HG03066 (cell line): ENCODE results near the gene SLC38A10.

ENCODE experiments used
- ATAC-seq: cut with Tn5 transposase; IDR thresholded peaks from one replicate; pipeline ENCODE4 v1.9.1; 2021; ENCODE audit warnings: low read depth; ENCODE audit not compliant: unreplicated experiment

Gene SLC38A10

GRCh38 chr17:81332118-81332834 lies 37.2 kb upstream of the SLC38A10 start:
- ATAC-seq: no peak

GRCh38 chr17:81331527-81332043 lies 36.5 kb upstream of the SLC38A10 start:
- no peak for ATAC-seq

- ATAC-seq: no peak
Measured at GRCh38 chr17:81330884-81331245, 35.8 kb upstream of the SLC38A10 start.

- ATAC-seq: no peak
Measured at GRCh38 chr17:81329927-81330883, 35.1 kb upstream of the SLC38A10 start.

GRCh38 chr17:81328978-81329926 lies 34.1 kb upstream of the SLC38A10 start:
- no peak for ATAC-seq

- ATAC-seq: no peak
Measured at GRCh38 chr17:81328489-81328888, 33.4 kb upstream of the SLC38A10 start.

DNA sequence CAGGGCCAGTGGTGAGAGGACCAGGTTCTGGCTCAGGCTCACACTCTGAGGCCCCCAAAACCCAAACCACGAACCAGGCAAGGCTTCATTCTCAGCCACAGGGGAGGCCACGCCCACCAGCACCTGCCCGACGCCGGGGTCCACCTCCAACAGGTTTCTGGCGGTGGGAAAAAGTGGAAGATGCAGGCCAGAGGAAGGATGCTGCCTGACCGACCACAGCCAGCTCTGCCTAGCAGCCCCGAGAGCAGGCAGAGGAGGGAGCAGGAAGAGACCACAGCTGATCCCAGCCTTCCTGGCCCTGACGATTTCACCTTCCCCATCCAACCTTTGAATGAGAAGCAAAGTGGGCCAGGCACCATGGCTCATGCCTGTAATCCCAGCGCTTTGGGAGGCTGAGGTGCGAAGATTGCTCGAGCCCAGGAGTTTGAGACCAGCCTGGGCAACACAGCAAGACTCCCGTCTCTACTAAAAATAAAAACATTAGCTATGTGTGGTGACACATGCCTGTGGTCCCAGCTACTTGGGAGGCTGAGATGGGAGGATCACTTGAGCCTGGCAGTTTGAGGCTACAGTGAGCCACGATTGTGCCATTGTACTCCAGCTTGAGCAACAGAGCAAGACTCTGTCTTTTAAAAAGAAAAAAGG lies 30.7 kb upstream of the SLC38A10 start:
- no peak for ATAC-seq

DNA sequence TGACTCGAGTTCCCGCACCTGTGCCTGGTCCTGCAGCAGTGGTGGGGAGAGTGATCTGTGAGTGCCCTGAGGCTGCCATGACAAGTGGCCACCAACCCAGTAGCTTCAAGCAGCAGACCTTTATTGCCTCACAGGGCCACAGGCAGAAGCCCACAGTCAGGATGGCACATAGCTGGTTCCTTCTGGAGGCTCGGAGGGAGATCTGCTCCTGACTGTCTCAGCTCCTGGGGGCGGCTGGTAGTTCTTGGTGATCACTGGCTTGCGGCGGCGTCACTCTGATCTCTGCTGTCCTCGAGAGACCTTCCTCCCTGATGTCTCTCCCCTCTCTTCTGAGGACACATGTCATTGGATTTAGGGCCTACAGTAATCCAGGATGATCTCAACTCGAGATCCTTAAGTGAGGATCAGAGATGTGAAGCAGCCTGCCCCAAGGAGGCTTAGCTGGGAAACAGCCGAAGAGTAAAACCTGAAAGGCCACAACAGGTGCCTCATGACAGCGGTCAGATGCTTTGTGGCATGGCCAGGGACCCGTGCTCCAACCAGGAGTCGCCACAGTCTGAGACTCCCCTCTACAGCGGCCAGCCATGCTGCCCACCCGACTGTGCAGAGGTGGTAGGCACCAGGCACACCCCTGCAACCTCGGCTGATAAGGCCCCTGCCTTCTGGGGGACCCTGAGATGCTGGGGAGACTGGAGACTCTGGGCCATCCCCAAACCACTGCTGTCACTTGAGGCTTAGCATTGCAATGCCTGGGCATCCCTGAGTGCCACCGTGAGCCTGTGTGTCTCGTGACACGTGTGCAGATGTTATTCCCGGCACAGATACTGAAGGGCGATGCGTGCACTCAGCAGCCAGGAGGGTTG lies 30.0 kb upstream of the SLC38A10 start:
- ATAC-seq: no peak

- ATAC-seq: no peak
Measured at GRCh38 chr17:81324177-81324850, 29.2 kb upstream of the SLC38A10 start.

DNA sequence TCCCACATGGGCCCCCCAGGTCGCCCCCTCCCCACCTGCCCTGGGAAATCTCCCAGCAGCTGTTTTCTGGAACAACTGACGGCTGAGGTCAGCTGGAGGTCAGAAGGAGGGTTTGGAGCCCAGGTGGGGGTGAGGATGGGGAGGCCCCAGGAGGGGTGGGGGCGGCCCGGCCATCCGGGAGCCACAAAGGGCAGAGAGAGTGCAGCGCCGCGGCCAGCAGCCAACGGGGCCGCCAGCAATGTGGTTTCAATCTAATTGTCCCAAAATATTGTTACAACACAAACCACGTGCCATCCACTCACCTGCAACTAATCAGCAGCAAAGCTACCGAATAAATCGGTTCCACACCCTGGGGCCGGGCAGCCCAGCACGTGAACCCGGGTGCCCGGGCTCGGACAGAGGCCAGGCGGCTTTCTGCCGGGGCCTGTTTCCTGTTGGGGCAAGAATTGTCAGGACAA lies 28.3 kb upstream of the SLC38A10 start:
- ATAC-seq: no peak

DNA sequence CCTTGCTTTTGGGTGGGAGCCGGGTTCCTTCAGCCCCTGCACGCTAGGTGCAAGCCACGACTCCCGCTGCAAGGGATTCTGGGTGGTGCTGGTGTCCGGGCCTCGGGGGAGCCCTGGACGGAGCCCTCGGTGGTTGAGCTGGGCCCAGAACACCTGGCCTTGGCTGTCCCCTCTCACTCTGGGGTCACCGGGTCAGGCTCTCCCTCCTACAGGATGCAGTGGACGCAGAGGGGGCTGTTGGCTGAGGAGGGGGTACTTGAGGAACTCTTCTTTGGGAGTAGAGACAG lies 27.9 kb upstream of the SLC38A10 start:
- ATAC-seq: no peak

DNA sequence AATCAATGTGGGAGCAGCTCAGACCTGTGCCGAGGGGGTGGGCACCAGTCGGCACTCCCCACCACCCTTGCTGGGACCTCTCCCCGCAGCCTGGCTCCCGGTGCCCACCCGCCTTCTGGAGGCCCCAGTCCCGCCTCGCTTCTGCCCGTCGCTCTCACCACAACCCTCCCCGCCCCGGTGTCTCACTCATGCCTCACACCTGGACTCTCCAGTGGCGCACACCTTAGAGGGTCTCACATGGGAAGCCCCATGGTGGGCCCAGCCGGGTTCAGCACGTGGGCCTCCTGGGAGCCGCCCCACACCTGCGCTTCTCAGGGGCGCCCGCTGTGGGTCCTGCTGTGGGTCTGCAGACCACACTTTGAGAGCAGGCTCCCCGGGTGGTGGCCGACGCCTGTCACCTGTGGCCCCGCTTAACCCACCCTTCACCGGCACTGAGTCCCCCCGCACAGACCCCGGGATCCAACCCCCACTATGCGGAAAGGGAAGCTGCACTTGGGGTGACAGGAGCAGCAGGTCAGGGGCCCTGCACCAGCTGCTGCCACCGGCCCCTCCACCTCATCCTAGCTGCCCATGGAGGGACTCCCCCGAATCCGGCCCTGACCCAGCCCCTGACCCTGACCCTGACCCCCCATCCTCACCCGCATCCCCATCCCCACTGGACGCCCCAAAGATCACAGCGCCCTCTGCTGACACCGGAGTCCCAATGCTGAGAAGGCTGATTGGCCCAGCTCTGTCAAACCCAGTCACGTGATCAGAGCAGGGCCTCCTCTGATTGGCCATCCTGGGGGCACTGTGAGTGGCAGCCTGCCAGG lies 27.4 kb upstream of the SLC38A10 start:
- ATAC-seq: no peak

DNA sequence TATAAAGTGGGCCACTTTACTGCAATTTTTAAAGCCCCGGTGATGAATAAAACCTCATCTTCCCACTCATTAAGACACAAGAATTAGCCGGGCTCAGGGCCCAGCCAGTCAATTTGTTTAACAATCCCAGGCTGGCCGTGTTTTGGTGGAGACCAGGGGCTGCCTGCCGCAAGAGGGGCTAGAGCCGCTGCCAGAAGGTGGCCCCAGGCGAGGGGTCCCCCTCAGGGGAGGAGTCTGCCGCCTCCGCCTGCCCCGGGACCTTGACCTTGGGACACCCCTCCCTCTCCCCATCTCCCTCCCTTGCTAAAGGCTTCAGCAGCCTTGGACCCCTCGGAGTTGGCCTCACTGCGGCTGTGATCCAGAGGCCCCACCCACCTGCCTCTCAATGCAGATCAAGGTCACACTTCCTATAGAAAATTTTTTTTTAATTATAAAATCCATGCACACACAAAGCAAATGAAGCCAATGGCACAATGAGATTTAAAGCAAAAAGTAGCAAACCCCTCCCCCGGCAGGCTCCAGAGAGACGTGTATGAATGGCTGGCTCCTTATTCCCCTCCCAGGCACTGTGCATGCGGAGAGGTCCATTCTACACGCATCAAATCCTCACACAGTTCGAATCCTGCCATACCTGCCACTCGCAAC lies 23.0 kb upstream of the SLC38A10 start:
- no peak for ATAC-seq

- ATAC-seq: no peak
Measured at GRCh38 chr17:81317530-81317821, 22.4 kb upstream of the SLC38A10 start.

DNA sequence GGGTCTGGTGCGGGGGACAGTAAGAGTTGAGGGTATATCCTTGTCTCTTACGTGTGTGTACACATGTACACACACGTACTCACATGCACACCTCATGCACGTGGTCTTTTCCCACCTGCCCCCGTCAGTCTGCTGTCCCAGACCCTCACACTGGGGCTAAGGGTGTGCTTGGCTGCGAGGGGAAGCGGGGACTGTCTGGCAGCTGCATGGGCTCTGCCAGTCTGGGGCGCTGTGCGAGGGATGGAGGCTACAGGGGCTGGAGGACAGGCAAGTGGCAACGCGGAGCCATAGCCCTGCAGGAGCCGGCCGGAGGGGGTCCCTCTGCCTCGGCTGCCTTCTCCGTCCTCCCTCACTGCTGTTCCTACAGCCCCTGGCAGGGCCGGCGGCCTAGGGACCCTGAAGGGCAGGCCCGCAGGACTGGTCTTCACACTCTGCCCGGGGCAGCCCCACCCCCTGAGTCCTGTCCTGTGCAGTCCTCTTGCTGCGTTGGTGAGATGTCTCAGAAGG lies 20.8 kb upstream of the SLC38A10 start:
- no peak for ATAC-seq

DNA sequence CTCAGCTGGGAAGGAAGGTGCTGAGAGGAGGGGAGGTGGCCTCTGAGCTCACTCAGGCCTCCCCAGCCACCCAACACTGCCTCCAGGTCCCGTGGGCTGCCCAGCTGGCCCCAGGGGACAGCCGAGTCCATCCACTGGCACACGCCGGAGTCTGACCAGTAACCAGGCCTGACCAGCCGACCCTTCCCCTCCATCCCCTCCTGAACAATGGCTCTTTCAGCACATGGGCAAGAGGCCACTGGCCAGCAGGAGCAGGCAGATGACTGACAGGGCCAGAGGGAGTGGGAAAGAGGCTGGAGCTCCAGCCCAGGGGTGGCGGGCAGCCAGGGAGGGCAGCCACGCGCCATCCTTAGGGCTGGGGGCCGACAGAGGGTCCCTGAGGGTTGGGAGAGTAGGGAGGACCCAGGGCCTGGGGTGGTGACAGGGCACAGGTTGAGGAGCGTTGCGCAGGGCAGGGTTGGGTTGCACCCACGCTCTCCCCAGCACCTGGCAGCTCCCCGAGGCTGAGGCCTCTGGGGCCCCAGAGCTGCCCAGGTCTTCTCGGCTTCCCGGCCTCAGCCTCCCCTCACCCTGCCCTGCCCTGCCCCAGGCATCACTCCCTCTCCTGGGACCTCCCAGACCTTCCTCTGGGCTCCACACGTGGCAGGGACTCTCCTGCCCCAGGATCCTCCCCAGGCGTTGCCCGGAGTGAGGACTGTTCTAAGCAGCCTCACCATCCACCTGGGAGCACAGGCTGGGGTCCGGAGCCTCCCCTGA lies 20.2 kb upstream of the SLC38A10 start:
- no peak for ATAC-seq
